K562 (cell line): Measurements from ENCODE around the gene SFMBT2. TPM values are rescaled to one million over a fixed set of nuclear protein-coding genes. Genes with fewer than 3 reads are reported as not detected.

Experiments used
- ATAC-seq: fragments of 200-7000 bp; cut with Tn5 transposase; 3 replicates; pipeline ENCODE4 v1.9.1; 2020; ENCODE audit warnings: moderate library complexity
- BruUV-seq: library from RNA; stranded (reverse); fragments of 400-500 nt; replicated peaks from 2 replicates; lab custom pipeline; 2021; lab: Mats Ljungman, UMichigan
- CTCF ChIA-PET: fragments of 300-600 bp; formaldehyde crosslinking; extraction: SDS; loops from one replicate; lab custom pipeline; 2021; ENCODE audit warnings: low intra/inter-chr PET ratio; lab: Yijun Ruan, JAX
- POLR2A ChIA-PET: fragments of 300-600, 350-650 bp; sonication (Branson Sonifier 250); formaldehyde crosslinking; extraction: SDS; loops from one replicate; lab custom pipeline; 2021; ENCODE audit warnings: antibody characterized with exemption, inconsistent platforms; lab: Yijun Ruan, JAX
- DNase-seq, 4 experiments: peaks; one replicate each; pipeline versions ENCODE4 v3.0.0 to v3.0.0-alpha.2; 2011 to 2018; ENCODE audit warnings: low spot score in 3 of 4, mixed read lengths in 3 of 4; ENCODE audit errors: extremely low read depth in 1 of 4
- FAIRE-seq: peaks from 2 replicates; lab custom pipeline; 2011; peaks lifted over from hg19 to GRCh38; lab: Jason Lieb, UNC
- H2AFZ ChIP-seq: 2 replicates; pipeline ENCODE4 v1.6.0; 2011; ENCODE audit warnings: low read depth, low read length, control low read depth, inconsistent platforms
- H3K27ac ChIP-seq: fragments of 200-600 bp; 3 replicates; pipeline ENCODE4 v1.8.0; 2011; ENCODE audit warnings: low read depth, mild to moderate bottlenecking, control low read depth, inconsistent platforms, low read length, moderate library complexity, mixed read lengths; ENCODE audit errors: extremely low read depth
- H3K27me3 ChIP-seq, 2 experiments: fragments of 300-600 bp in 1 of 2; 2 replicates in 1 of 2; 3 replicates in 1 of 2; pipeline versions ENCODE4 v1.6.0 to v1.8.0; 2011; ENCODE audit warnings: inconsistent platforms in 2 of 2, low read length in 2 of 2, mild to moderate bottlenecking in 1 of 2, mixed read lengths in 1 of 2, moderate library complexity in 1 of 2; ENCODE audit not compliant: control insufficient read depth in 2 of 2, insufficient read depth in 2 of 2
- H3K36me3 ChIP-seq: fragments of 300-600 bp; 3 replicates; pipeline ENCODE4 v1.8.0; 2011; ENCODE audit warnings: mild to moderate bottlenecking, low read length, inconsistent platforms; ENCODE audit not compliant: control insufficient read depth, insufficient read depth
- H3K4me1 ChIP-seq, 2 experiments: fragments of 200-600 bp in 1 of 2; replicated peaks in 1 of 2; 2 replicates in 1 of 2; 3 replicates in 1 of 2; pipeline versions ENCODE4 v1.5.1 to v1.8.0; 2011; ENCODE audit warnings: inconsistent platforms in 2 of 2, low read length in 2 of 2, mild to moderate bottlenecking in 1 of 2, mixed read lengths in 1 of 2, moderate library complexity in 1 of 2; ENCODE audit not compliant: control insufficient read depth in 2 of 2, insufficient read depth in 2 of 2
- H3K4me2 ChIP-seq: 2 replicates; pipeline ENCODE4 v1.6.1; 2011; ENCODE audit warnings: low read length, control low read depth, inconsistent platforms, mixed read lengths; ENCODE audit not compliant: insufficient read depth
- H3K4me3 ChIP-seq: fragments of 200-600 bp; sonication (generic), shearing (Covaris generic); 2 replicates; pipeline ENCODE4 v1.5.1; 2016; ENCODE audit warnings: control low read depth, inconsistent platforms
- H3K79me2 ChIP-seq: fragments of 200-600 bp; 3 replicates; pipeline ENCODE4 v1.8.0; 2011; ENCODE audit warnings: low read length, inconsistent platforms; ENCODE audit not compliant: control insufficient read depth, insufficient read depth
- H3K9ac ChIP-seq, 2 experiments: 2 replicates each; pipeline versions ENCODE4 v1.6.0 to v1.6.1; 2011; ENCODE audit warnings: low read depth in 2 of 2, low read length in 2 of 2, control low read depth in 1 of 2, inconsistent platforms in 1 of 2, mild to moderate bottlenecking in 1 of 2, mixed read lengths in 1 of 2; ENCODE audit not compliant: insufficient read depth in 1 of 2
- H3K9me1 ChIP-seq: one replicate; pipeline ENCODE4 v1.6.0; 2011; ENCODE audit warnings: inconsistent platforms, mild to moderate bottlenecking, low read length, moderate library complexity; ENCODE audit not compliant: control insufficient read depth, insufficient read depth
- H3K9me3 ChIP-seq: replicated peaks from 2 replicates; pipeline ENCODE4 v1.5.1; 2011; ENCODE audit warnings: low read depth, low read length, inconsistent platforms; ENCODE audit not compliant: control insufficient read depth, insufficient read depth
- H4K20me1 ChIP-seq: replicated peaks from 2 replicates; pipeline ENCODE4 v1.6.1; 2011; ENCODE audit warnings: low read length, inconsistent platforms, mixed read lengths; ENCODE audit not compliant: control insufficient read depth, insufficient read depth
- CBFB ChIP-seq: sonication (generic); formaldehyde crosslinking; IDR thresholded peaks from 2 replicates; pipeline ENCODE4 v1.4.0; 2020; ENCODE audit warnings: mild to moderate bottlenecking, missing genetic modification reagents
- EGR1 ChIP-seq: fragments of 450-650 bp; conservative IDR thresholded peaks from 2 replicates; pipeline ENCODE4 v1.6.1; 2017; ENCODE audit warnings: mild to moderate bottlenecking
- ESRRA ChIP-seq: fragments of 450-650 bp; IDR thresholded peaks from 2 replicates; pipeline ENCODE4 v1.6.1; 2014; ENCODE audit warnings: low read depth, mild to moderate bottlenecking, moderate library complexity, borderline replicate concordance
- GABPA ChIP-seq: fragments of 200-800 bp; sonication (Bioruptor generic); conservative IDR thresholded peaks from 2 replicates; pipeline ENCODE4 v1.6.1; 2016; ENCODE audit warnings: low read depth, missing genetic modification characterization, missing compliant biosample characterization
- L3MBTL2 ChIP-seq: fragments of 450-650 bp; IDR thresholded peaks from 2 replicates; pipeline ENCODE4 v1.6.1; 2016; ENCODE audit warnings: mild to moderate bottlenecking, moderate library complexity
- RBBP5 ChIP-seq: fragments of 200-600 bp; sonication (generic); IDR thresholded peaks from 2 replicates; pipeline ENCODE4 v1.6.1; 2012; ENCODE audit warnings: borderline replicate concordance, mild to moderate bottlenecking, low read length, control low read depth, inconsistent platforms; ENCODE audit not compliant: insufficient read depth, poor library complexity, severe bottlenecking
- SP1 ChIP-seq: sonication (generic); formaldehyde crosslinking; IDR thresholded peaks from 2 replicates; pipeline ENCODE4 v1.8.1; 2022; ENCODE audit warnings: mild to moderate bottlenecking, missing genetic modification reagents
- ZNF324 ChIP-seq: fragments of 250-450 bp; sonication (Bioruptor Pico); IDR thresholded peaks from 2 replicates; pipeline ENCODE4 v1.4.0; 2020; ENCODE audit warnings: mild to moderate bottlenecking
- ZNF696 ChIP-seq: fragments of 250-450 bp; sonication (Bioruptor Pico); conservative IDR thresholded peaks from 2 replicates; pipeline ENCODE4 v1.4.0; 2020; ENCODE audit warnings: mild to moderate bottlenecking, moderate library complexity
- ZNF699 ChIP-seq: fragments of 250-450 bp; sonication (Bioruptor Pico); IDR thresholded peaks from 2 replicates; pipeline ENCODE4 v1.8.0; 2021; ENCODE audit warnings: mild to moderate bottlenecking, moderate library complexity; ENCODE audit not compliant: insufficient replicate concordance
- ZNF740 ChIP-seq, 3 experiments: fragments of 200-800 bp in 1 of 3; sonication (Bioruptor generic) in 1 of 3; sonication (generic) in 1 of 3; formaldehyde crosslinking in 1 of 3; IDR thresholded peaks; 2 replicates each; pipeline versions ENCODE4 v1.6.1 to v1.8.0; 2016 to 2022; ENCODE audit warnings: mild to moderate bottlenecking in 2 of 3, missing compliant biosample characterization in 2 of 3, missing genetic modification characterization in 2 of 3, missing genetic modification reagents in 1 of 3
- WGBS: fragments of 100-300 bp; shearing (Covaris generic); methylation state at CpG from one replicate; pipeline ENCODE4 v1.1.6; 2016; ENCODE audit warnings: low coverage, mixed read lengths; ENCODE audit not compliant: insufficient coverage; ENCODE audit errors: missing lambda C conversion rate; 5-methylcytosine and 5-hydroxymethylcytosine counted together
- in situ Hi-C: fragments of 300-500 bp; cut with MboI; formaldehyde crosslinking; loops from 4 replicates; pipeline ENCODE4 v1.15.0; 2018; ENCODE audit warnings: inconsistent platforms, mixed read lengths
- intact Hi-C: fragments of 100-400 bp; cut with micrococcal nuclease; formaldehyde crosslinking; loops from 2 replicates; pipeline ENCODE4 v1.14.2; 2022
- polyA plus RNA-seq, 8 experiments: library from polyadenylated mRNA; depleted of rRNA in 4 of 8; stranded (reverse) in 5 of 8; unstranded in 3 of 8; fragments of >200 nt; fragmentation: Nextera tagmentation in 2 of 8; fragmentation: Illumina TruSeq in 1 of 8; extraction: Ambion mirVana in 2 of 8; extraction: Trizol in 1 of 8; gene quantifications; 2 replicates each; pipeline versions ENCODE4 v1.2.1 to v1.2.3, GENCODE V29; 2011 to 2014; ENCODE audit warnings: inconsistent platforms in 1 of 8, missing spikeins in 1 of 8
- total RNA-seq, 7 experiments: library from RNA; depleted of rRNA in 6 of 7; stranded (reverse); fragments of >200 nt in 6 of 7; fragmentation: Illumina TruSeq in 2 of 7; extraction: Trizol in 2 of 7; gene quantifications; 2 replicates each; pipeline versions ENCODE4 v1.2.1 to v1.2.3, GENCODE V29; 2011 to 2021; ENCODE audit warnings: low replicate concordance in 1 of 7
- TF ChIP-seq, protein P1 (sequence below): fragments of 450-650 bp; conservative IDR thresholded peaks from 2 replicates; pipeline ENCODE4 v1.6.1; 2016; ENCODE audit warnings: missing genetic modification characterization, low read depth, mild to moderate bottlenecking, missing compliant biosample characterization, moderate library complexity

Gene SFMBT2
- total and polyA plus RNA-seq, 9 of the 15 experiments (the other 6 are each of a cell fraction or from before 2014, with no cell fraction given), result 1.2 to 13.6 (median 7.6) TPM

DNA sequence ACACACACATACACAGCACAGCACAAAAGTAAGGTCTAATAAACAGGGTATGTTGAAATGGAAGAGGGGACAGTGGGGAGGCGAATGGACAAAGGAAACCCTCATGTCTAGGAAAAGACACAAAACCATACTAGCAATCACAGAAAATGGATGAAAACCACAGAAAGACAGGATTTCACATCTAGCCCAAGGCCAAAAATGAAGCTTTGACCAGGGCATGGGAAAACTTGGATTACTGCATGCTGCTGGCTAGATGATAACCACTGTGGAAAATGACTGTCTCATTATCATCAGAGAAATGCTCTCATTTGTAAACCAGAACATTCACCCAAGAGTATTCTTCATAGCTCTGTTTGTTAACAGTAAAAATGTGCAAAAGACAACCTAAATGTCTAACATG lies 88.2 kb downstream of the SFMBT2 start:
- DNase-seq (no peak), FAIRE-seq (no peak), ATAC-seq (no peak)
- WGBS, result 60% methylated on average over 1 of the region's 1 CpG
- no peaks in the 10 kb centered on the region; the same call in 2 of the 3 replicates for H3K36me3 ChIP-seq
- CTCF ChIA-PET, result no interaction called here
- no peaks in the 10 kb centered on the region for H3K9me1 ChIP-seq
- peaks cover 0 to 6% of the 10 kb centered on the region in 2 experiments; a peak in 3 of 5 replicates for H3K4me1 ChIP-seq
- peaks cover 57% of the 10 kb centered on the region for H3K79me2 ChIP-seq
- no peak overlapping the region for H3K4me3 ChIP-seq
- intact Hi-C loops, result no loop called here
- H3K9me3 ChIP-seq, result no peaks in the 10 kb centered on the region
- no peaks in the 10 kb centered on the region for H4K20me1 ChIP-seq
- TF ChIP-seq SP1 (CRISPR knock-in tag), result no peak
- TF ChIP-seq ZNF696, result no peak
- H3K4me2 ChIP-seq, result no peak overlapping the region
- H3K9ac ChIP-seq, result no peak overlapping the region
- H3K27ac ChIP-seq, result no peak overlapping the region
- no peak overlapping the region for H2AFZ ChIP-seq
- no peaks in the 10 kb centered on the region for H3K27me3 ChIP-seq
- no TSS peak for BruUV-seq
- in situ Hi-C loops, result no loop called here
- POLR2A ChIA-PET, result no interaction called here

- intact Hi-C loops, result no loop called here
- Histone ChIP-seq H3K4me1 (peaks cover 0 to 3% of the 10 kb centered on the region in 2 experiments; a peak in 1 of 5 replicates), H4K20me1 (no peaks in the 10 kb centered on the region; the same call in 1 of the 2 replicates), H3K9me1 (no peaks in the 10 kb centered on the region), H3K9me3 (no peaks in the 10 kb centered on the region), H3K4me2 (no peak overlapping the region), H3K4me3 (no peak overlapping the region), H3K79me2 (peaks cover 51% of the 10 kb centered on the region), H3K36me3 (no peaks in the 10 kb centered on the region; the same call in 2 of the 3 replicates), H3K27ac (no peak overlapping the region), H3K27me3 (no peaks in the 10 kb centered on the region), H3K9ac (no peak overlapping the region), H2AFZ (no peak overlapping the region)
- in situ Hi-C loops, result no loop called here
- CTCF ChIA-PET, result no interaction called here
- WGBS, result 70% methylated on average over 7 of the region's 7 CpGs
- POLR2A ChIA-PET, result interaction anchor here (0.5 to 1.1 kb wide), 2 partner anchors 22 to 138 kb away, joined by 3 read pairs; no protein-coding TSS in a partner anchor
- no peak for DNase-seq
- no peak for ATAC-seq
- FAIRE-seq, result no peak
- TF ChIP-seq GABPA (tag) (no peak), L3MBTL2 (no peak), ZNF699 (CRISPR knock-in tag) (no peak), ZNF740 (CRISPR knock-in tag; IDR thresholded peaks at IDR 0.05) (no peak), ZNF740 (tag; IDR thresholded peaks at IDR 0.05) (no peak), CBFB (CRISPR knock-in tag) (no peak), EGR1 (no peak), RBBP5 (no peak), ZNF324 (no peak), ESRRA (no peak)
- TF ChIP-seq, protein P1, sequence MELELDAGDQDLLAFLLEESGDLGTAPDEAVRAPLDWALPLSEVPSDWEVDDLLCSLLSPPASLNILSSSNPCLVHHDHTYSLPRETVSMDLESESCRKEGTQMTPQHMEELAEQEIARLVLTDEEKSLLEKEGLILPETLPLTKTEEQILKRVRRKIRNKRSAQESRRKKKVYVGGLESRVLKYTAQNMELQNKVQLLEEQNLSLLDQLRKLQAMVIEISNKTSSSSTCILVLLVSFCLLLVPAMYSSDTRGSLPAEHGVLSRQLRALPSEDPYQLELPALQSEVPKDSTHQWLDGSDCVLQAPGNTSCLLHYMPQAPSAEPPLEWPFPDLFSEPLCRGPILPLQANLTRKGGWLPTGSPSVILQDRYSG (tag), result no peak
- BruUV-seq, result no TSS peak
Observed at GRCh38 chr10:7320072-7320471, 90.8 kb downstream of the SFMBT2 start.
